PC-3 (cell line): ENCODE measurements around the gene IL1F10. TPM values are rescaled to one million over a fixed set of nuclear protein-coding genes. Genes with fewer than 3 reads are reported as not detected.

Experiments
- ATAC-seq: fragments of 200-7000 bp; cut with Tn5 transposase; 2 replicates; pipeline ENCODE4 v1.9.1; 2020; ENCODE audit warnings: mild to moderate bottlenecking, moderate library complexity
- BruUV-seq: library from RNA; stranded (reverse); fragments of 400-500 nt; replicated peaks from 2 replicates; lab custom pipeline; 2021; lab: Mats Ljungman, UMichigan
- CTCF ChIA-PET: fragments of 300-600 bp; sonication (Branson Sonifier 250); formaldehyde crosslinking; loops from one replicate; lab custom pipeline; 2022; ENCODE audit warnings: antibody characterized with exemption; lab: Charles Lee
- POLR2A ChIA-PET: fragments of 300-600 bp; sonication (Branson Sonifier 250); formaldehyde crosslinking; loops from one replicate; lab custom pipeline; 2022; ENCODE audit warnings: antibody characterized with exemption; ENCODE audit not compliant: unreplicated experiment; lab: Charles Lee
- DNase-seq: peaks from one replicate; pipeline ENCODE4 v3.0.0-alpha.2; 2015
- H2AFZ ChIP-seq: fragments of 300-600 bp; sonication (generic); 2 replicates; pipeline ENCODE4 v1.6.0; 2016; ENCODE audit warnings: antibody characterized with exemption, low read length
- H3F3A ChIP-seq: fragments of 300-600 bp; sonication (generic); one replicate; pipeline ENCODE4 v1.6.0; 2017; ENCODE audit warnings: antibody characterized with exemption, low read length, control low read depth, mild to moderate bottlenecking; ENCODE audit not compliant: unreplicated experiment
- H3K27ac ChIP-seq: fragments of 300-600 bp; sonication (generic); 2 replicates; pipeline ENCODE4 v1.5.1; 2016; ENCODE audit warnings: mild to moderate bottlenecking, low read length
- H3K27me3 ChIP-seq: fragments of 300-600 bp; sonication (generic); 2 replicates; pipeline ENCODE4 v1.6.1; 2016; ENCODE audit warnings: low read length, mixed read lengths
- H3K36me3 ChIP-seq: fragments of 300-600 bp; sonication (generic); 2 replicates; pipeline ENCODE4 v1.6.1; 2016; ENCODE audit warnings: low read depth, mixed run types, low read length, mixed read lengths
- H3K4me1 ChIP-seq: fragments of 300-600 bp; sonication (generic); 2 replicates; pipeline ENCODE4 v1.5.1; 2016; ENCODE audit warnings: low read length; ENCODE audit not compliant: insufficient read depth
- H3K4me2 ChIP-seq: fragments of 300-600 bp; sonication (generic); 2 replicates; pipeline ENCODE4 v1.6.0; 2016; ENCODE audit warnings: low read length
- H3K4me3 ChIP-seq: fragments of 300-600 bp; sonication (generic); 2 replicates; pipeline ENCODE4 v1.5.1; 2016; ENCODE audit warnings: mild to moderate bottlenecking, low read length, mixed read lengths
- H3K79me2 ChIP-seq: fragments of 300-600 bp; sonication (generic); 2 replicates; pipeline ENCODE4 v1.6.1; 2017; ENCODE audit warnings: low read length, mixed read lengths
- H3K9ac ChIP-seq: fragments of 300-600 bp; sonication (generic); 2 replicates; pipeline ENCODE4 v1.6.0; 2016; ENCODE audit warnings: mild to moderate bottlenecking, low read length
- H3K9me2 ChIP-seq: fragments of 300-600 bp; sonication (generic); replicated peaks from 2 replicates; pipeline ENCODE4 v1.6.1; 2016; ENCODE audit warnings: mixed run types, low read length, mixed read lengths
- H3K9me3 ChIP-seq: fragments of 300-600 bp; sonication (generic); 2 replicates; pipeline ENCODE4 v1.6.1; 2016; ENCODE audit warnings: low read length, mixed read lengths
- H4K20me1 ChIP-seq: fragments of 300-600 bp; sonication (generic); 2 replicates; pipeline ENCODE4 v1.6.1; 2016; ENCODE audit warnings: low read length, mixed read lengths
- CTCF ChIP-seq: fragments of 300-600 bp; sonication (generic); conservative IDR thresholded peaks from 2 replicates; pipeline ENCODE4 v1.5.1; 2017; ENCODE audit warnings: antibody characterized with exemption, low read depth, mild to moderate bottlenecking, low read length
- EZH2 ChIP-seq: fragments of 300-600 bp; sonication (generic); IDR thresholded peaks from one replicate; pipeline ENCODE4 v1.6.1; 2017; ENCODE audit warnings: antibody characterized with exemption, mild to moderate bottlenecking, low read length; ENCODE audit not compliant: unreplicated experiment
- EZH2phosphoT487 ChIP-seq: fragments of 300-600 bp; sonication (generic); IDR thresholded peaks from 2 replicates; pipeline ENCODE4 v1.6.1; 2018; ENCODE audit warnings: mild to moderate bottlenecking, antibody characterized with exemption, low read length, borderline replicate concordance
- intact Hi-C: fragments of 100-400 bp; cut with micrococcal nuclease; formaldehyde crosslinking; loops from 2 replicates; pipeline ENCODE4 v1.9.0; 2023
- total RNA-seq: library from RNA; depleted of rRNA; stranded (reverse); fragments of >200 nt; gene quantifications from 2 replicates; pipeline ENCODE4 v1.2.3, GENCODE V29; 2014

IL1F10 gene
- total RNA-seq, 1 experiment from 2014 or later = not detected

- ChIA-PET CTCF (no interaction called here), POLR2A (no interaction called here)
- no peak for TF ChIP-seq EZH2
- no peak for TF ChIP-seq EZH2phosphoT487
- TF ChIP-seq CTCF = no peak
- BruUV-seq = no TSS peak
- Histone ChIP-seq H4K20me1 (no peaks in the 10 kb centered on the region), H3F3A (no peaks in the 10 kb centered on the region), H3K9me2 (no peaks in the 10 kb centered on the region), H3K27me3 (no peaks in the 10 kb centered on the region), H3K27ac (no peak overlapping the region), H3K4me2 (no peak overlapping the region), H3K79me2 (no peaks in the 10 kb centered on the region), H2AFZ (no peak overlapping the region), H3K9me3 (no peaks in the 10 kb centered on the region), H3K9ac (no peak overlapping the region), H3K4me1 (peaks cover 23% of the 10 kb centered on the region), H3K4me3 (no peak overlapping the region), H3K36me3 (no peaks in the 10 kb centered on the region)
- DNase-seq = no peak
- intact Hi-C loops = no loop called here
- ATAC-seq = no peak
Observed at GRCh38 chr2:113060396-113060795, 7.4 kb upstream of the IL1F10 start.

GRCh38 chr2:113060796-113061195, 7.0 kb upstream of the IL1F10 start:
- CTCF ChIA-PET = no interaction called here
- POLR2A ChIA-PET = no interaction called here

More at GRCh38 chr2:113060796-113061195, 7.0 kb upstream of the IL1F10 start:
- H3K27ac ChIP-seq = no peak overlapping the region
- H3K4me2 ChIP-seq = no peak overlapping the region
- no peak overlapping the region for H2AFZ ChIP-seq
- H3F3A ChIP-seq = no peaks in the 10 kb centered on the region
- no peaks in the 10 kb centered on the region for H3K27me3 ChIP-seq
- no peak overlapping the region for H3K4me3 ChIP-seq
- ATAC-seq = no peak
- H3K9me2 ChIP-seq = no peaks in the 10 kb centered on the region
- no peaks in the 10 kb centered on the region for H3K36me3 ChIP-seq
- H4K20me1 ChIP-seq = no peaks in the 10 kb centered on the region
- no peaks in the 10 kb centered on the region for H3K9me3 ChIP-seq
- H3K9ac ChIP-seq = no peak overlapping the region
- H3K4me1 ChIP-seq = peaks cover 23% of the 10 kb centered on the region
- H3K79me2 ChIP-seq = no peaks in the 10 kb centered on the region
- intact Hi-C loops = no loop called here
- BruUV-seq = no TSS peak
- TF ChIP-seq CTCF (no peak), EZH2 (no peak), EZH2phosphoT487 (no peak)
- no peak for DNase-seq
